NK-92 (cell line): ENCODE data around the gene TTC21A.

Experiments used
- DNase-seq: peaks from one replicate; lab custom pipeline; 2025; ENCODE audit not compliant: unreplicated experiment; lab: John Stamatoyannopoulos, UW

Gene TTC21A

DNA sequence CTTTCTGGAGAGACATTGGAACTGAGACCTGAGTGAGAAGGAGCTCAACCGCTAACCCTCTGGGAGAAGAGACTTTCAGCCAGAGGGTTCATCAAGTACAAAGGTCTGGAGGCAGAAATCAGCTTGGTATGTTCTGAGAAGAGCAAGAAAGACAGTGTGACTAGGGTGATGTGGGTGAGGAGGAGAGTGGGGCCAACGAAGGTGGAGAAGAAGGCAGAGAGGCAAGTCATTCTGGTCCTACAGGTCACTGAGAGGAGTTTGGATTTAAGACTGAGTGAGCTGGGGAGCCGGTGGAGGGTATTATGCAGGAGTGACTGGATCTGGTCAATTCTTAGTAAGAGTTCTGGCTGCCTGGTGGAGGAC is 72.7 kb downstream of the TTC21A start:
- no peak for DNase-seq

DNA sequence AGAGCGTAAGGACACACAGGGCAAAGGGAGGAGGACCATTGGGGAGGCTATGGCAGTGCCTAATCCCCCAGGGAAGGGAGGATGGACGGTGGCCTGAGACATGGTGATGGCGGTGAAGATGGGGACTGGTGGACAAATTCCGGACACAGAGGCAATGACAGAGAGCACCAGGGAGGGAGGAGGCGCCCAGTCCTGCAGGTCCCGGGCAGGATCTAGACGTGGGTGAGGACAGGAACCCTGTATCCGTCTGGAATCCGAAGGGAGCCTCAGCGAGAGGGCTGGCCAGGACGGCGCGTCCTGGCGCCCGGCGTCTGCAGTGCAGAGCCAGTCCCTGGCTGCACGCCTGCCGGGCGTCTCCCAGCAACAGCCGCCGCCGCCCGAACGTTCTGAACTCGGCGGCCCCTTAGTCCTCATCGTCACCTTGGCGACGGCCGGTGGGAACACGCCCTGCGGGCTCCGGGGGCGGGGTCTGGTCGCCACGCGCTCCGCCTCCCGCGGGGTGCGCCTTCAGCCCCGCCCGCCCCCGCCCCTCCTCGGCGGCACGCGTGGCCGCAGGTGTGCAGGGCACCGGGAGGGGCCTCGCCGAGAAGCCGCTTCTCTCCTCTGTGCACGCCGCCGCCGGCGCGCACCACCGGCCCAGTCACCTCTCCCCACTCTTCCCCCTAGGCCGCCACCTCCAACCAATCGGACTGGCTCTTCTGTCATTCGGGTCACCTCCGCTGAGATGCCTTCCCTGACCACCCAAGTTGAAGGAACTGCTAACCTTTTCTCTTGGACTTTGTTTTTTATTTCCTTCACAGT is 73.3 kb downstream of the TTC21A start:
- DNase-seq = no peak

- DNase-seq = no peak
Measured at GRCh38 chr3:39181408-39182335, 74.2 kb downstream of the TTC21A start.

DNA sequence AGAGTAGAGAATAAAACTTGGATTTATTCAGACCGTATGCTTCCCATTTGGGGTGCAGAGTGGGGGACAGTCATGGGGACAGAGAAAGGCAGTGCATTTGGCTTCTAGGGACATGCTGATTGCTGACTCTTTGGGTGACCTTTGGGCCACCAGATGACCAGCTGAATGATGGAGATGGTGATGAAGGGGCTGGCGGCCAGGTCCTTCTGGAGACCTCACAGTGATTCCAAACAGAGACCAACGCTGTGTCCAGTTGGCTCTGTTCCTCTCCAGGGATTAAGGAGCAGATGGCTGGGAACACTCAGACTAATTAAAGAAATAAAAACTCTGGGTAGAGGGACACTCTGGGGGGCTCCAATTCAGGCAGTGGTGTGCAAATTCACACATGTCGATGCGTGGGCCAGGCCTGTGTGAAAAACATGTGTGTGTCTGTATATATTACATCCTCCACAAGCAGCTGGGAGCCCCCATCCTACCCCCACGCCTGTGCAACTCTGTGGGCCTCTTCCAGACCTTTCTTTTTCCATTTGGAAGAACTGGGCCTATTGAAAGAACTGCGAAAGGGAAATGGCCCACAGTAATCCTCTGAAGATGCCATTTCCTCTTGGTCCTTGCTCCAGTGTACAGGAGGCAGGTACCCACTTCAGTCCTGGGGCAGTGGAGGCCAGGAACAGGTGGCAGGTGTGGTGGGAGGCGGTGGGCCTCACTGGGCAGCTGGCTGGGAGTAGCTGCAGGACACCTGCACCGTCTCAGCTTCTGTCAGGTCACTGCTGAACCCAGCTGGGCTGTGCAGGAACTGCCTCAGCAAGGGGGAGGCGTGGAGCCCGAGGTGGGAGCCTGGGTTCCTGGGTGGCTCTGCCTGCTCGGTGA is 76.0 kb downstream of the TTC21A start:
- no peak for DNase-seq

DNA sequence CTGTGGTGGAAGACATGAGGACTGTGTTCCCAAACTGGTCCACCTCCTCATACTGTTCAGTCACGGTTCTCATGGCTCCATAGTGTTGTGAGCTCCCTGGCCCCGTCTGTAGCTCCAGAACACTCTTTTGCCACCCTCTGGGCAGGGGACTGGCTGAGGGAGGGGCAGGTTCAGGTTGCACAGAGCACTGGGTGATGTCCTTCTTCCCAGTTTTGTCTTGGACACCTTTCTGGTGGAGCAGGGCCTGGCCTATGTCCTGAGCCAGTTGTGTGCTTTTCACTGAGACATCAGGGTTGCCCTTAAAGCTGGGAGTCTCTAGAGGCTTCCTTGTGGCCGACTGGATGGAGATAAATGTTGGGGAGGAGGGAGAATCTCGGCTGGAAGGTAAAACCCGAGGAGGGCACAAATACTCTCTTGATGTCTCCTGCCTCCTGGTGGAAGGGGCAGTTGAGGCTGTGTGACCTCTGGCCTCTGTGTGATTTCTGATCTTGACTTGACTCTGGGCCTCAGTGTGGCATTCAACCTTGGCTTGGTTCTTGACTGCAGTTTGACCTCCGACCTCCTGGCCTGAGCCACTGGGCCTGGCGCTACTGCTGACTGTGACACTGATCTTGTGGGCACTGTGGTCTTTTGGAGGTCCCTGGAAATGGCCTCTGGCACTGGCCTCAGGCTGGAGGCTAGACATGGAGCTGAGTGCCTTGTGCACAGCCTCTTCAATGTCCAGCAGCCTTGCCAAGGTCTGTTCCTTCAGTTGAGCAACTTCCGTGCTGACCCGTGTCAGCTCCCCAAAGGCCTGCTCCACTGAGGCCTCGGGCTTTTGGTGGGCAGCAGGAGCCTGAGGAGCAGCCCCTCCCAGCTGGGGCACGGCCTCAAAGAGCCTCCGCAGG is 76.8 kb downstream of the TTC21A start:
- no peak for DNase-seq

GRCh38 chr3:39184968-39185285 is 77.4 kb downstream of the TTC21A start:
- DNase-seq = no peak

DNA sequence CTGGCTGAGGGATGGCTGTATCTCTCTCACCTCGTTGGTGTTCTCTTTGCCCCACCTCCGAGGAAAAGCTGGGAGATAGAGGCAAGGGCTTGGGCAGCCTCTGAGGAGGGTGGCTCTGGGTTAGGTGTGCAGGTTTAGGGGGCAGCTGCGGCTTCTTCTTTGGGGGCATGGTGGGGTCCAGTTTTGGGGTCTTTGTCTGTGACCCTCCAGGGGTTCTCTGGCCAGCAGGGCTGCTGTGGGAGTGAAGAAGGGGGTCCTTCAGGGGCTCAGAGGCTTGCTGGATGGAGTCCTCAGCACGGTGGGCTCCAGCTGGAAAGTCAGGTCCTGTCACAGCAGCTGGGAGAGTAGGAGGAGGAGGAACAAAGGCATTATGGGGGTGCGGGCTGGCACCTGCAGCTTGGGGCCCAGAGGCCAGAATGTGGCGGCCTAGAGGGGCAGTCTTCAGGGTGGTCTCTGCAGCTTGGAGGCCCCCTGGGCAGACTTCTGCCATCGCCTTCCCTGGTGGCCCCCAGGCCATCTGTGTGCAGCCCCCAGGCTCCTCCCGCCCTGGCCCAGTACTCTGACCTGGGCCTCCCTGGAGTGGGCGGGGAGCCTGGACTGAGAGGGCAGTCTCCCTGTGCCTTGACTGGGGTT is 78.0 kb downstream of the TTC21A start:
- no peak for DNase-seq

DNA sequence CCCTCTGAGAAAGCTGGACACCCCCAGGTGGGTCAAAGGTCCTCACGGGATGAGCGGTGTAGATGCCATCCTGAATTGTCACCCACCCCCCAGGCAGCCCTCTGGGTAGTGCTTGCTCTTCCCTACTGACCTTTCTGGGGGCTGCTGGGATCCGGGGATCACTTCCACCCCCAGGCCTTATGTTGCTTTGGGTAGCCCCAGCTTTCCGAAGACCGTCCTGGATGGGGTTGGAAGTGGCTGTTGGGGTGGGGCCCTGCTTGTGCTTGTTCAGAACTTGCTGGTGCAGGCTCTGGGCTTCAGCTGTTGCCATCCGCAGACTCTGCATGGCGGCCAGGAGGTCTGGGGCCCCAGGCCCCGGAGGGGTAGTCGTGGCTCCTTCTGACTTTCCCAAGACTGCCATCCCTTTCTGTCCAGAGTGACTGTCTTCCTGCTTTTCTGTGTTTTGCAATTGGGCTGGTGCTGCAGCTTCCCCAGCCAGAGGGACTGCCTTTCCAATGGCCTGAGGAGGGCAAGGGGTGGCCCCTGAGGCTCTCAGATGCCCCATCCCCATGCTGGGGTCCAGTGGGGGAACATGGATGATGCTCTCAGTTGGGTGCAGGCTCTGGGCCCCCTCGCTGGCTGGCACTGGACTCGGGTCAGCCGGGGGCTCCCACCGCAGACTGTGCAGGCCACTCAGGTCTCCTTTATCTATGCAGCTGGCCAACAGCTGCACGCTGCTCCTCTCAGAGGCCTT is 78.6 kb downstream of the TTC21A start:
- no peak for DNase-seq

DNA sequence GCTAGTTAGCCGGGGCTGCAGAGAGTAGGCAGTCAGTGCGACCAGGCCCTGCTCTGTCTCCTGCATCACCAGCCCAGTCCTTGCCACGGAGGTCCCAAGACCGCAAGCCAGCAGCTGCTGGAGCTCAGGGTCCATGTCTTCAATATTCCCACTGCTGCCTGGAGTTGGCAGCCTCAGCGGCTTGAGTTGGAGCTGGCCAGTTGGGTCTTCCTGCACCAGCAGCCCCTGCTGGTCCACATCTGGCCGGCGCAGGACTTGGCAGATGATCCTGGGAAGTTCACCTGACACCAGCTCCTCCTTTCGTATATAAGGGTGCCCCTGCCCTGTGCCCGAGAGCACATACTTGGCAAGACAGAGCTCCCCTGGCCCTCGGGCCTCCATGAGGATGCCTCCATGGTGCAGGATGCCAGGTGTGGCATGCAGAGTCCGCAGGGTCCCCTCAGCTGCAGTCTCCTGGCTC is 79.2 kb downstream of the TTC21A start:
- no peak for DNase-seq

- DNase-seq = no peak
Measured at GRCh38 chr3:39187372-39188155, 80.1 kb downstream of the TTC21A start.
